Measurements from ENCODE around the gene NPBWR2.

NPBWR2 gene

GRCh38 chr20:64082820-64083377 lies 24.5 kb downstream of the NPBWR2 start:
- Mint-ChIP-seq H3K27ac (no peak overlapping the region), H3K4me3 (peak overlapping the region; percentile 78), H3K27me3 (ENCODE audit: low read depth) (peaks cover 41% of the 10 kb centered on the region), H3K9me3 (no peaks in the 10 kb centered on the region), H3K4me1 (ENCODE audit: low read depth) (peaks cover 25% of the 10 kb centered on the region), H3K36me3 (ENCODE audit: low read depth) (peaks cover 5% of the 10 kb centered on the region)
- DNase-seq (ENCODE audit: low spot score): no peak

GRCh38 chr20:64082126-64082731 lies 25.1 kb downstream of the NPBWR2 start:
- H3K27me3 Mint-ChIP-seq (ENCODE audit: low read depth): peaks cover 41% of the 10 kb centered on the region
- peaks cover 26% of the 10 kb centered on the region for H3K4me1 Mint-ChIP-seq (ENCODE audit: low read depth)
- peak overlapping the region; percentile 52 for H3K4me3 Mint-ChIP-seq
- peaks cover 10% of the 10 kb centered on the region for H3K36me3 Mint-ChIP-seq (ENCODE audit: low read depth)
- H3K9me3 Mint-ChIP-seq: no peaks in the 10 kb centered on the region
- no peak for DNase-seq (ENCODE audit: low spot score)
- no peak overlapping the region for H3K27ac Mint-ChIP-seq

GRCh38 chr20:64081624-64081964 lies 25.8 kb downstream of the NPBWR2 start:
- no peak for DNase-seq (ENCODE audit: low spot score)
- Mint-ChIP-seq H3K36me3 (ENCODE audit: low read depth) (peaks cover 10% of the 10 kb centered on the region), H3K4me3 (peak overlapping the region; percentile 24), H3K27ac (no peak overlapping the region), H3K4me1 (ENCODE audit: low read depth) (peaks cover 26% of the 10 kb centered on the region), H3K27me3 (ENCODE audit: low read depth) (peaks cover 39% of the 10 kb centered on the region), H3K9me3 (no peaks in the 10 kb centered on the region)

- Mint-ChIP-seq H3K4me3 (peak overlapping the region; percentile 76), H3K4me1 (ENCODE audit: low read depth) (peaks cover 26% of the 10 kb centered on the region), H3K27me3 (ENCODE audit: low read depth) (peaks cover 35% of the 10 kb centered on the region), H3K9me3 (no peaks in the 10 kb centered on the region), H3K36me3 (ENCODE audit: low read depth) (peaks cover 11% of the 10 kb centered on the region), H3K27ac (peak overlapping the region; percentile 55)
- no peak for DNase-seq (ENCODE audit: low spot score)
Measured at GRCh38 chr20:64080813-64081623, 26.3 kb downstream of the NPBWR2 start.

GRCh38 chr20:64080013-64080812 lies 27.2 kb downstream of the NPBWR2 start, which contains the start of gene OPRL1:
Gene OPRL1, plus strand, starts transcription at chr20:64080082. Its CDS starts 12,639 bp downstream, at chr20:64092721.
- peak within 1 kb of the TSS; percentile 90 for H3K4me3 Mint-ChIP-seq
- DNase-seq (ENCODE audit: low spot score): no peak
- peaks cover 19% of the 10 kb centered on the region for H3K36me3 Mint-ChIP-seq (ENCODE audit: low read depth)
- H3K9me3 Mint-ChIP-seq: no peaks in the 10 kb centered on the region
- peaks cover 27% of the 10 kb centered on the region for H3K27me3 Mint-ChIP-seq (ENCODE audit: low read depth)
- peaks cover 30% of the 10 kb centered on the region for H3K4me1 Mint-ChIP-seq (ENCODE audit: low read depth)
- peak within 1 kb of the TSS; percentile 79 for H3K27ac Mint-ChIP-seq

- H3K27ac Mint-ChIP-seq: peak within 1 kb of the TSS; percentile 79
- peak; percentile 85 for DNase-seq (ENCODE audit: low spot score)
- peak within 1 kb of the TSS; percentile 90 for H3K4me3 Mint-ChIP-seq
- H3K27me3 Mint-ChIP-seq (ENCODE audit: low read depth): peaks cover 21% of the 10 kb centered on the region
- peaks cover 23% of the 10 kb centered on the region for H3K36me3 Mint-ChIP-seq (ENCODE audit: low read depth)
- peaks cover 29% of the 10 kb centered on the region for H3K4me1 Mint-ChIP-seq (ENCODE audit: low read depth)
- no peaks in the 10 kb centered on the region for H3K9me3 Mint-ChIP-seq
Measured at GRCh38 chr20:64079273-64080012, 27.9 kb downstream of the NPBWR2 start, which contains the start of gene RGS19. Gene RGS19, minus strand, starts transcription at chr20:64079518. Its CDS starts 2,632 bp downstream, at chr20:64076886.

- peaks cover 18% of the 10 kb centered on the region for H3K27me3 Mint-ChIP-seq (ENCODE audit: low read depth)
- DNase-seq (ENCODE audit: low spot score): no peak
- peaks cover 28% of the 10 kb centered on the region for H3K4me1 Mint-ChIP-seq (ENCODE audit: low read depth)
- peak overlapping the region; percentile 90 for H3K4me3 Mint-ChIP-seq
- peaks cover 25% of the 10 kb centered on the region for H3K36me3 Mint-ChIP-seq (ENCODE audit: low read depth)
- H3K27ac Mint-ChIP-seq: peak overlapping the region; percentile 79
- H3K9me3 Mint-ChIP-seq: no peaks in the 10 kb centered on the region
Measured at GRCh38 chr20:64078934-64079272, 28.5 kb downstream of the NPBWR2 start.

GRCh38 chr20:64077876-64078551 lies 29.4 kb downstream of the NPBWR2 start:
- Mint-ChIP-seq H3K9me3 (no peaks in the 10 kb centered on the region), H3K27ac (peak overlapping the region; percentile 79), H3K4me1 (ENCODE audit: low read depth) (peaks cover 25% of the 10 kb centered on the region), H3K36me3 (ENCODE audit: low read depth) (peaks cover 28% of the 10 kb centered on the region), H3K27me3 (ENCODE audit: low read depth) (peaks cover 15% of the 10 kb centered on the region), H3K4me3 (peak overlapping the region; percentile 90)
- peak; percentile 51 for DNase-seq (ENCODE audit: low spot score)

GRCh38 chr20:64077541-64077875 lies 29.9 kb downstream of the NPBWR2 start:
- H3K4me3 Mint-ChIP-seq: peak overlapping the region; percentile 90
- no peak for DNase-seq (ENCODE audit: low spot score)
- H3K27ac Mint-ChIP-seq: peak overlapping the region; percentile 79
- H3K9me3 Mint-ChIP-seq: no peaks in the 10 kb centered on the region
- H3K36me3 Mint-ChIP-seq (ENCODE audit: low read depth): peaks cover 29% of the 10 kb centered on the region
- peaks cover 21% of the 10 kb centered on the region for H3K4me1 Mint-ChIP-seq (ENCODE audit: low read depth)
- peaks cover 10% of the 10 kb centered on the region for H3K27me3 Mint-ChIP-seq (ENCODE audit: low read depth)

- peaks cover 34% of the 10 kb centered on the region for H3K36me3 Mint-ChIP-seq (ENCODE audit: low read depth)
- H3K27me3 Mint-ChIP-seq (ENCODE audit: low read depth): peaks cover 7% of the 10 kb centered on the region
- DNase-seq (ENCODE audit: low spot score): no peak
- no peaks in the 10 kb centered on the region for H3K9me3 Mint-ChIP-seq
- H3K4me3 Mint-ChIP-seq: peak overlapping the region; percentile 90
- peaks cover 21% of the 10 kb centered on the region for H3K4me1 Mint-ChIP-seq (ENCODE audit: low read depth)
- H3K27ac Mint-ChIP-seq: peak overlapping the region; percentile 81
Measured at GRCh38 chr20:64077094-64077493, 30.3 kb downstream of the NPBWR2 start.

GRCh38 chr20:64076061-64076997 lies 31.0 kb downstream of the NPBWR2 start:
- peak overlapping the region; percentile 90 for H3K4me3 Mint-ChIP-seq
- peaks cover 39% of the 10 kb centered on the region for H3K36me3 Mint-ChIP-seq (ENCODE audit: low read depth)
- H3K9me3 Mint-ChIP-seq: no peaks in the 10 kb centered on the region
- H3K27me3 Mint-ChIP-seq (ENCODE audit: low read depth): peaks cover 2% of the 10 kb centered on the region
- peak overlapping the region; percentile 31 for H3K27ac Mint-ChIP-seq
- H3K4me1 Mint-ChIP-seq (ENCODE audit: low read depth): peaks cover 19% of the 10 kb centered on the region
- no peak for DNase-seq (ENCODE audit: low spot score)

- no peak overlapping the region for H3K27ac Mint-ChIP-seq
- no peaks in the 10 kb centered on the region for H3K9me3 Mint-ChIP-seq
- peaks cover 16% of the 10 kb centered on the region for H3K4me1 Mint-ChIP-seq (ENCODE audit: low read depth)
- DNase-seq (ENCODE audit: low spot score): no peak
- H3K27me3 Mint-ChIP-seq (ENCODE audit: low read depth): no peaks in the 10 kb centered on the region
- H3K4me3 Mint-ChIP-seq: no peak overlapping the region
- H3K36me3 Mint-ChIP-seq (ENCODE audit: low read depth): peaks cover 39% of the 10 kb centered on the region
Measured at GRCh38 chr20:64075556-64075955, 31.8 kb downstream of the NPBWR2 start.
